Muscle of back (tissue), 11 donors: ENCODE results near the gene SERPINE1. TPM values are rescaled to one million over a fixed set of nuclear protein-coding genes. Genes with fewer than 3 reads are reported as not detected.
A peak's percentile ranks its signal among the peaks of the same experiment; 100 is the strongest.

ENCODE experiments used
- DNase-seq, 3 donors: peaks; one replicate each; pipeline versions ENCODE4 v3.0.0 to v3.0.0-alpha.2; 2013
- polyA plus RNA-seq, 10 donors: library from polyadenylated mRNA; unstranded; fragments of 120-200 nt; gene quantifications; one replicate each; pipeline ENCODE4 v1.2.1, GENCODE V29; 2013; ENCODE audit not compliant: insufficient read length in 10 of 10

SERPINE1 gene
- polyA plus RNA-seq, 10 donors, result 1.9 to 5.2 (median 4.6) TPM

DNA sequence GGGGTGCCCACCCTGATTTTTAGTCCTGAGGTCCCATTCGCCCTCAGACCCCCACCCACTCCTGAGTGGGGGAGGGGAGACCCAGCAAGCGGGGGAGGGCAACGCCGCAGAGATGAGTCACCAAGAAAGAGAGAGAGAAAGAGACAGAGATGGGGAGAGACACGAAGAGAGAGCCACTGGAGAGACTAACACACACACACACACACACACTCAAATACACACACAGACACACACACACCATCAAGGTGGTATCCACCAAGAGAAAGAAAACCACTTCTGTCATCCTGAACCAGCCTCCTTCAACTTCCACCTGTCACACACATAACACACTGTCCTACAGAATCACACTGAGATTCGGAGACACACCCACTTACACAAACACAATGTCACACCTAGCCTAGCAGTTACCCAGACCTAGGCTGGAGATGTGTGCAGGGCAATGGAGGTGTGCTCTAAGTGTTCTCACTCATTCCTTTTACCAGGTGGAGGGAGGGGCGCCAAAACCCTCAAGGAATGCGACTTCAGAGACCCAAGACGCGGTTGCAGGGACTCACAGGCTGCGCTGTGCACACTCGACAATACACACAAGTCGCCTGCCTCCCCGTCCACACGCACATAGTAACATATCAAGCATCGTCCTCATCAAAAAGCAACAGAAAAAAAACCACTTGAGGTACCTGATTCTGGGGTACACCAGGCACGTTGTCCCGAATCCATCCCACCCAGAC, 42.4 kb downstream of the SERPINE1 start:
- DNase-seq, result no peak

DNA sequence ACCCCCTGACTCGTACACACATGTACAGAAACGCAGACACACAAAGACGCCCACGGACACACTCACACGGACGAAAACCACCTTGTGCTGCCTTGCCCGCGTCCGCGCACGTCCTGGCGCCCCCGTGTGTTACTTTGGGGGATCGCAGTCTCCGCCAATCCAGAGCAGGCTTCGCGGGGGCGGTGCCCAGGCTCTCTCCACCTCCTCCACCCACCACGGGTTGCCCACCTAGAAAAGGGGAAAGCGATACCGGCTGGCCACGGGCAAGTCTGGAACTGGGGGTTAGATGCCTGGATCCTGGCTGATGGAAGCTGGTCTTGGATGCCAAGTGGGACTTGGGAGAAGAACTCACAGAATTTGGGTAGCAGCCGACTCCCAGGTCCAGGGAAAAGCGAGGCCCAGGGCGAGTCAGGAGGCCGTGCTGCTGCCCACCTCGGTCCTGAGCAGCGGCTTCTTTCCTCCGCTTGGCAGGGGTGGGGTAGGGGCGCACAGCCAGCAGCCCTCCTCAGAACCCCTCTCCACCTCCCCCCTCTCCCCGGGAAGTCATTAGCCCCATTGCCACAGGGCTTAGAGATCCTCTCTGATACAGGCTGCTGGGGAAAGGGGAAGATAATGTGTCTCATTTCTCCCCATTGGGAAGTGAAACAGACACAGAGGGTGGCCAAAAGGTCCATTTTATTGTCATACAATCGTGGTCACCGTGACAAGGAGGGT, 43.1 kb downstream of the SERPINE1 start:
- peak; percentile 23 to 76 (median 60) for DNase-seq

GRCh38 chr7:101170617-101171441, 43.9 kb downstream of the SERPINE1 start:
- no peak for DNase-seq

DNA sequence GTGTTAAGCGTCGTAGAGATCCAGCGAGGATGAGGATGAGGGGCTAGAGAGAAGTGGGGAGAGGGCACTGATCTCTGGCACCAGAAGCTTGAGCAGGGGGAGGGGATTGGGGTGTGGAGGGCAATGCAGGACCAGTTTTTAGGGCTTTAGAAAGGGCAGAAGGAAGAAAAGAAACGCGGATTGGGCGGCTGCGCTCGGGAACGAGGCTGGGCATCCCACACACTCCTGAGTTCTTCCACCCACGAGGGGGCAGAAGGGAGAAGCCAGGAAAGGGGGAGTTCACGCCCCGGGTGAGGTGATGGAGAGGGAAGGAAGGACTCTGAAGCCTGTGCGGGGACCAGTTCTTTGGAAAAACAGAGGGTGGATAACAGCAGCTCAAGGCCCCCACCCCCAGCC, 44.5 kb downstream of the SERPINE1 start:
- DNase-seq, result no peak

GRCh38 chr7:101172005-101172853, 45.3 kb downstream of the SERPINE1 start:
- DNase-seq, result no peak

DNA sequence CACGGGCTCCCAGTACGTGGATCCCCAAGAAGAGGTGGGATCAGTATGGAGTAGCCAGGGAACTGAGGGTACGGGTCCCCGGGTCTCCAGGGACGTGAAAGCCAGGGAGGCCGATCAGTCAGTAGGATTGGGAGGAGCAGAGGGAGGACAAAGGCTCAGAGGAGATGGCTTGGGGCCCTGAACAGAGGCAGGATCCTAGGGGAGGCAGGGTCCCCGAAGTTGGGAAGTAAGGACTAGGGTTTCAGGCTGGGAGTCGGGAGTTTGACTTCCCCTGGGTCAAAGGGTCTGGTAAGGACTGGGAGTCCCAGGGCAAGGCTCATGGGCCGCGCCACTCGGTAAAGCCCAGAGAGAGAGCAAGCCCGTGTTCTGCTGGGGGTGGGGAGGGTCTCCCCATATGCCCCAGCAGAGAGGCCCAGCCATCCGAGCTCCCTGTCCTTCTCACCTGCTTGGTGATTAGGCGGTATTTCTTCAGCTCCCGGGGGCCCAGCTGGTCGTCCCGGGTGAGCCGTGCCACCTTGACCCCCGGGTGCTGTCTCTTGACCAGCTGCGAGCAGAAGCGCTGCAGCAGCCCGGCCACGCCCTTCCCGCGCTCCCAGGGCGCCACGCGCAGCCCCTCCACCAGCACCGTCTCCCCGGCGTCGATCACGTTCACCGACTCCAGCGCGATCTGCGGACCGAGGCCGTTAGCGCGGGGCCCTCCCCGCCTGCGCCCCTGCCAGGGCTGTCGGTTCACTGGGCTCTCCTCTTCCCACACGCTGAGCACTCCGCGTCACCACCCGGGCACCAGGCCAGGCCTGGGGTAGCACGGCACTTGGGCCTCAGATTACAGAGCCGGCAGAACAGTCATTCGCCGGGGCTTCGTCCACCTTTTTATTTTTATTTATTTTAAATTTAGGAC, 46.2 kb downstream of the SERPINE1 start:
- peak; percentile 32 to 55 (median 54) for DNase-seq

GRCh38 chr7:101173752-101174244, 46.9 kb downstream of the SERPINE1 start:
- DNase-seq, result no peak

- DNase-seq, result no peak
Measured at GRCh38 chr7:101174322-101174854, 47.5 kb downstream of the SERPINE1 start.

DNA sequence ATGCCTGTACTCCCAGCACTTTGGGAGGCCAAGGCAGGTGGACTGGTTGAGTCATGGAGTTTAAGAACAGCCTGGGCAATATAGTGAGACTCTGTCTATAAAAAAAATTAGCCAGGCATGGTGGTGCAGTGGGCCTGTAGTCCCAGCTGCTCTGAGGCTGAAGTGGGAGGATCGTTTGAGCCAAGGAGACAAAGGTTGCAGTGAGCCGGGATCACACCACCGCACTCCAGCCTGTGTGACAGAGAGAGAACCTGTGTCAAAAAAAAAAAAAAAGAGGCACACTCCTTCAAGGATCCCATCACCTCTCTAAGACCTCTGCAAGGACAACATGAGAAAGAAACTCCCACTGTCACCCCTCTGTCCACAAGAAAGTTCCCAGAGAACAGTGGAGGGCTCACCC, 48.8 kb downstream of the SERPINE1 start:
- no peak for DNase-seq

DNA sequence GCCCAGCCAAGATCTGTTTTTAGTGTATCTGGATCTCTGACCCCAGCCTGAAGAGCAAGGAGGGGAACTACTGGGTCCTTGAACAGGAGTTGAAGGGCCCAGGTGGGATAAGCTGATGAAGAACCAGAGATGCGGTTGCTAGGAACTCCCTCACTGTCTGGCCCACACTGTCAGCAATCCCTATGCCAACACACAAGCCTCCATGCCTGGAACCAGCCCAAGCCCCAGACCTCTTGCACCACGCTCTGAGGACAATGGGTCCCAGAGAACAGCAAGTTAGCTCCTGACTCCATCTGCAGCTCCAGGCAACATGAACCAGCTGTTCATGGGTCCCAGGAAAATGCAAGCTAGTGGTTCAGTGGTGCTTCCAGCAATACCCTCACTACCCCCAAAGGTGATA, 50.7 kb downstream of the SERPINE1 start:
- no peak for DNase-seq

DNA sequence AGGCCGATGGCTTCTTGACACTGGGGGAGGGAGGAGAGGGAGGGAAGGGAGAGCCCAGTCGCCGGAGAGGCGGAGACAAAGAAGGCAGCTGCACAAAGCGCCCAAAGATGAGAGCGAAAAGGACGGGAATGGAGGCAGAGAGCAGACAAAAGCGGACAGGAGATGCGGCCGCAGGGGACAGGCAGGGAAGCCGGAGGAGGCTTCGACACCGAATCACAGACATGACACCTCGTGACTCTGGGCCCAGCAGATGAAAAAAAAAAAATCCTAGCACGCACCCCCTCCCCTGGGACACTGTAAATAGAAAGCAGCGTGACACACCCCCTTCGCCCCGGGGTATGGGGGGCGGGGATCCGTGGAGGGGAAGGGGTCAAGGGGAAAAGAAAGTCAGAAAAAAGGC, 52.2 kb downstream of the SERPINE1 start:
- no peak for DNase-seq

GRCh38 chr7:101179713-101180112, 52.8 kb downstream of the SERPINE1 start:
- DNase-seq, result no peak

GRCh38 chr7:101180130-101180755, 53.3 kb downstream of the SERPINE1 start, which contains the start of gene NAT16:
Gene NAT16, minus strand, starts transcription at chr7:101180293. Its CDS starts 5,486 bp downstream, at chr7:101174807.
- no peak for DNase-seq

GRCh38 chr7:101185258-101185839, 58.4 kb downstream of the SERPINE1 start:
- DNase-seq, result no peak

GRCh38 chr7:101186194-101186593, 59.3 kb downstream of the SERPINE1 start:
- no peak for DNase-seq

DNA sequence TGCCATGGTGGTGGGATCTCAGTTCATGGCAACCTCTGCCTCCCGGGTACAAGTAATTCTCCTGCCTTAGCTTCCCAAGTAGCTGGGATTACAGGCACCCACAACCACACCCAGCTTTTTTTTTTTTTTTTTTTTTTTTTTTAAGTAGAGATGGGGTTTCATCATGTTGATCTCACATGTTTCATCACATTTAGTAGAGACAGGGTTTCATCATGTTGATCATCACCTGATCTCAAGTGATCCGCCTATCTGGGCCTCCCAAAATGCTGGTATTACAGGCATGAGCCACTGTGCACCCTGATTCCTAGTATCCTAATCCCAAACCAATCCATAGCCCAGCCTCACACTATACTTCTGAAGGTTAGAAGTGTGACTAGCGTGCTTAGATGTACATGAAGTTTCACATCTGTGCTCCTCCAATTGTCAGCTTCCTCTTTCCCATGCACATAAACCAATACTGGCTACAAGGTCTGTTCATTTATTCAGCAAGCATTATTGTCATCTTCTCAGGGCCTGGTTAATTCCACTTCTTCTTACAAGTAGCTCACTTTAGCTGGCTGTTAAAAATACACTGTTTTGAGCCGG, 60.0 kb downstream of the SERPINE1 start:
- no peak for DNase-seq
